ENCODE results near the gene DMXL2.

DMXL2 gene

DNA sequence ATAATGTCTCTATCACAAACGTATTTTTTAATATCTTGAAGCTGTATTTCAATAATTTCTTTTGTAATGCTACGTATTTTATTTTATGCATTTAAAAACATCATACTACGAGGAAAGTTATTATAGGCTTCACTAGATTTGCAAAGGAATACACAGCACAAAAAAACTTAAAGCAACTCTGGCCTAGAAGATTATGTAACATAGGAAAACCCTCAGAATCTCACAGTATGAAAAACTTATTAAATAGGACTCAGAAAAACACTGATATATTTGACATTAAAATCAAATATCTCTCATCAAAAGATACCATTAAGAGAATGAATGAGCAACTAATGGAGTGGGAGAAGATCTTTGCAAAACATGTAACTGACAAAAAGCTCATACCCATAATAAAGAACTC, 63.7 kb downstream of the DMXL2 start:
- Histone ChIP-seq H3K27me3 (ENCODE audit: low read length) (no peaks in the 10 kb centered on the region), H3K27ac (ENCODE audit: low read depth, low read length) (no peak overlapping the region), H3K9me3 (ENCODE audit: insufficient read depth, low read length) (no peaks in the 10 kb centered on the region), H3K4me3 (ENCODE audit: insufficient read depth, low read length, poor library complexity, severe bottlenecking) (no peak overlapping the region), H3K4me2 (ENCODE audit: low read depth, low read length, poor library complexity, severe bottlenecking) (no peak overlapping the region), H3K9ac (ENCODE audit: low read length) (no peak overlapping the region), H3K79me2 (ENCODE audit: insufficient read depth, low read length) (no peaks in the 10 kb centered on the region), H3K36me3 (ENCODE audit: low read length) (no peaks in the 10 kb centered on the region), H4K20me1 (ENCODE audit: low read depth, low read length) (no peaks in the 10 kb centered on the region), H2AFZ (ENCODE audit: low read depth, low read length, severe bottlenecking) (no peak overlapping the region), H3K9me2 (replicated peaks; ENCODE audit: insufficient read depth, low read length) (no peaks in the 10 kb centered on the region), H3F3A (ENCODE audit: insufficient read depth) (no peaks in the 10 kb centered on the region)
- no peak for TF ChIP-seq EZH2phosphoT487 (conservative IDR thresholded peaks at IDR 0.05; ENCODE audit: low read length)
- TF ChIP-seq, protein P1, sequence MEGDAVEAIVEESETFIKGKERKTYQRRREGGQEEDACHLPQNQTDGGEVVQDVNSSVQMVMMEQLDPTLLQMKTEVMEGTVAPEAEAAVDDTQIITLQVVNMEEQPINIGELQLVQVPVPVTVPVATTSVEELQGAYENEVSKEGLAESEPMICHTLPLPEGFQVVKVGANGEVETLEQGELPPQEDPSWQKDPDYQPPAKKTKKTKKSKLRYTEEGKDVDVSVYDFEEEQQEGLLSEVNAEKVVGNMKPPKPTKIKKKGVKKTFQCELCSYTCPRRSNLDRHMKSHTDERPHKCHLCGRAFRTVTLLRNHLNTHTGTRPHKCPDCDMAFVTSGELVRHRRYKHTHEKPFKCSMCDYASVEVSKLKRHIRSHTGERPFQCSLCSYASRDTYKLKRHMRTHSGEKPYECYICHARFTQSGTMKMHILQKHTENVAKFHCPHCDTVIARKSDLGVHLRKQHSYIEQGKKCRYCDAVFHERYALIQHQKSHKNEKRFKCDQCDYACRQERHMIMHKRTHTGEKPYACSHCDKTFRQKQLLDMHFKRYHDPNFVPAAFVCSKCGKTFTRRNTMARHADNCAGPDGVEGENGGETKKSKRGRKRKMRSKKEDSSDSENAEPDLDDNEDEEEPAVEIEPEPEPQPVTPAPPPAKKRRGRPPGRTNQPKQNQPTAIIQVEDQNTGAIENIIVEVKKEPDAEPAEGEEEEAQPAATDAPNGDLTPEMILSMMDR (IDR thresholded peaks at IDR 0.05; ENCODE audit: insufficient read depth, low read length, poor library complexity, severe bottlenecking): no peak

DNA sequence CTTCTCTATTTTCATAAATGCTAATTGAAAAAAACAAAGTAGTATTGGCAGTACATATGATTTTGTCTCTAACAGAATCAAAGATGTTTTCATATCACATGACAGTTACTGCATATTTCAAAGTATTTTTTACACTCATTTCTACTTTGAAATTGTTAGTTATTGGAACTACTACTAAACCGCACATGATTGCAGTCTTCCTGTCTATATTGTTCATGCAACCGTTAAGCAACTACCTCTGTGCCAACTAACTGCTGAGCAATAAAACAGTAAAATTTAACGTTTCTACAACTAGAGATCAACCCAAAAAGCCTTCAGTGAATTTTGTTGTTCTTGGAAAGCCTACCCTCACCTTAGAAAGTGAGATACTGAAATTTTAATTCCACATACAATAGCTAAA, 64.2 kb downstream of the DMXL2 start:
- TF ChIP-seq EZH2phosphoT487 (conservative IDR thresholded peaks at IDR 0.05; ENCODE audit: low read length): no peak
- TF ChIP-seq, protein P1 (IDR thresholded peaks at IDR 0.05; ENCODE audit: insufficient read depth, low read length, poor library complexity, severe bottlenecking): no peak
- Histone ChIP-seq H3F3A (ENCODE audit: insufficient read depth) (no peaks in the 10 kb centered on the region), H2AFZ (ENCODE audit: low read depth, low read length, severe bottlenecking) (no peak overlapping the region), H3K9me2 (replicated peaks; ENCODE audit: insufficient read depth, low read length) (no peaks in the 10 kb centered on the region), H3K27me3 (ENCODE audit: low read length) (no peaks in the 10 kb centered on the region), H3K9ac (ENCODE audit: low read length) (no peak overlapping the region), H3K27ac (ENCODE audit: low read depth, low read length) (no peak overlapping the region), H3K9me3 (ENCODE audit: insufficient read depth, low read length) (no peaks in the 10 kb centered on the region), H3K36me3 (ENCODE audit: low read length) (no peaks in the 10 kb centered on the region), H3K79me2 (ENCODE audit: insufficient read depth, low read length) (no peaks in the 10 kb centered on the region), H3K4me3 (ENCODE audit: insufficient read depth, low read length, poor library complexity, severe bottlenecking) (no peak overlapping the region), H4K20me1 (ENCODE audit: low read depth, low read length) (no peaks in the 10 kb centered on the region), H3K4me2 (ENCODE audit: low read depth, low read length, poor library complexity, severe bottlenecking) (no peak overlapping the region)

DNA sequence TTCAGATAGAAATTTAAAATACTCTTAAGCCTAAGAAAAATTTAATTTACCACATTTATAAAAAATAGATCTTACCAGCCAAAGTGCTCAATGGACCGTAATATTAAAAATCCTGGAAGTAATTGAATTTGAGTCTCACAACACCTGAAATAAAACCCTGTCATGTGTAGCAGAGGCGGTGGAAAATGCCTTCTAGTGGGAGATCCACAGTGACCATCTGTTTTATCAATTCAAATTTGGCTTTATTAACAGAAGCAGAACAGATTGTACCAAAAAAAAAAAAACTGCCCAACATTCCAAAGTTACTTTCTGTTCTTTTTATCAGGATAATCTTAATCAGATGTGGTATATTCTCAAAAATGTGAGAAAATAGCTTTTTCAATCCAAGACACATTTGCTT, 71.7 kb downstream of the DMXL2 start:
- Histone ChIP-seq H3K27ac (ENCODE audit: low read depth, low read length) (no peak overlapping the region), H3K79me2 (ENCODE audit: insufficient read depth, low read length) (no peaks in the 10 kb centered on the region), H3K36me3 (ENCODE audit: low read length) (no peaks in the 10 kb centered on the region), H3K9ac (ENCODE audit: low read length) (no peak overlapping the region), H2AFZ (ENCODE audit: low read depth, low read length, severe bottlenecking) (no peak overlapping the region), H3K27me3 (ENCODE audit: low read length) (no peaks in the 10 kb centered on the region), H3F3A (ENCODE audit: insufficient read depth) (no peaks in the 10 kb centered on the region), H4K20me1 (ENCODE audit: low read depth, low read length) (no peaks in the 10 kb centered on the region), H3K9me3 (ENCODE audit: insufficient read depth, low read length) (no peaks in the 10 kb centered on the region), H3K4me2 (ENCODE audit: low read depth, low read length, poor library complexity, severe bottlenecking) (no peak overlapping the region), H3K9me2 (replicated peaks; ENCODE audit: insufficient read depth, low read length) (no peaks in the 10 kb centered on the region), H3K4me3 (ENCODE audit: insufficient read depth, low read length, poor library complexity, severe bottlenecking) (no peak overlapping the region)
- TF ChIP-seq EZH2phosphoT487 (conservative IDR thresholded peaks at IDR 0.05; ENCODE audit: low read length): no peak
- TF ChIP-seq, protein P1 (IDR thresholded peaks at IDR 0.05; ENCODE audit: insufficient read depth, low read length, poor library complexity, severe bottlenecking): no peak

Measured in SU-DHL-6 (cell line).